Skin of body (tissue), 2 donors: Measurements from ENCODE around the gene OBSCN. TPM values are rescaled to one million over a fixed set of nuclear protein-coding genes. Genes with fewer than 3 reads are reported as not detected.

Experiments used
- DNase-seq: peaks from one replicate; lab custom pipeline; 2025; lab: John Stamatoyannopoulos, UW
- total RNA-seq: library from RNA; depleted of rRNA; stranded (reverse); fragments of >200 nt; gene quantifications from one replicate; pipeline ENCODE4 v1.2.3, GENCODE V29; 2014

Gene OBSCN
- total RNA-seq, 1 donor from 2014 or later: 79.3 TPM

DNA sequence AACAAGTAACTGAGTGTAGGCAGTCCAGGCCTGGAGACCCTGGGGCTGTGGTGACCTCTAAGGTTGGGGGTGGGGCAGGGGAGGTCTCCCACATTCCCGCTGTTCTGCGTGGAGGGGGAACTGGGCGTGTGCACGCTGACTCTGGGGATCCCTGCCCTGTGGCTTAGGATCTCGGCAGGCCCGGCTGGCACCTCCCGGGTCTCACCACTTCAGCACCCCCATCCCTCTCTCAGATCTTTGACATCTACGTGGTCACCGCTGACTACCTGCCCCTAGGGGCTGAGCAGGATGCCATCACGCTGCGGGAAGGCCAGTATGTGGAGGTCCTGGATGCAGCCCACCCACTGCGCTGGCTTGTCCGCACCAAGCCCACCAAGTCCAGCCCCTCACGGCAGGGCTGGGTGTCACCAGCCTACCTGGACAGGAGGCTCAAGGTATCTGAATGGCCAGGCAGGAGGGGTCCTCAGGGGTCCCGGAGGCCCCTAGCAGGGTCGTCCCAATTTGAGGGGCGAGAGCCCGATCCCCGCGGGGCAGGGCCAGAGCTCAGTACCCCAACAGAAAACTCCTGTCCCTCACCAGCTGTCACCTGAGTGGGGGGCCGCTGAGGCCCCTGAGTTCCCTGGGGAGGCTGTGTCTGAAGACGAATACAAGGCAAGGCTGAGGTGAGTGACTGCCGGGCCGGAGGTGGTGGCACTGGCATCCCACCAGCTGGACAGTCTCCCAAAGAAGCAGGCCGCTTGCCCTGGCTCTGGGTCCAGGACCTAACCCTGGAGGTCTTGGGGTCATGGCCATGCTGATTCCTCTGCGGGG is 130.1 kb downstream of the OBSCN start:
- DNase-seq: no peak

DNA sequence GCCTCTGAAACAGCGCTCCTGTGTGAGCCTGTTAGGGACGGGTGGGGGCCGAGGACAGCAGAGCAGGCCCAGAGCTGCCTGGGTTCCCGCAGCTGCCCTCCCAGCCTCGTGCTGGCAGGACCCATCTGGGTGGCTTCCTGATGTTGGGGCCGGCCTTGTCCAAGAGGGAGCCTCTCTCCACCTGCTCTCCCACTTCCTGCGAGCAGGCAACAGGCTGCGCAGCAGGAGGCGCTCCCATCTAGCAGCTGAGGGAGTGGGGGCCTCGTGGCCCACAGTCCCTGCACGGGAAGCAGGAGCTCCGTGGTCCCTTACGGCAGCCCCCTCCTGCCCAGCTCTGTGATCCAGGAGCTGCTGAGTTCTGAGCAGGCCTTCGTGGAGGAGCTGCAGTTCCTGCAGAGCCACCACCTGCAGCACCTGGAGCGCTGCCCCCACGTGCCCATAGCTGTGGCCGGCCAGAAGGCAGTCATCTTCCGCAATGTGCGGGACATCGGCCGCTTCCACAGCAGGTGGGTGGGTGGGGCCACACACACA is 130.7 kb downstream of the OBSCN start:
- no peak for DNase-seq

DNA sequence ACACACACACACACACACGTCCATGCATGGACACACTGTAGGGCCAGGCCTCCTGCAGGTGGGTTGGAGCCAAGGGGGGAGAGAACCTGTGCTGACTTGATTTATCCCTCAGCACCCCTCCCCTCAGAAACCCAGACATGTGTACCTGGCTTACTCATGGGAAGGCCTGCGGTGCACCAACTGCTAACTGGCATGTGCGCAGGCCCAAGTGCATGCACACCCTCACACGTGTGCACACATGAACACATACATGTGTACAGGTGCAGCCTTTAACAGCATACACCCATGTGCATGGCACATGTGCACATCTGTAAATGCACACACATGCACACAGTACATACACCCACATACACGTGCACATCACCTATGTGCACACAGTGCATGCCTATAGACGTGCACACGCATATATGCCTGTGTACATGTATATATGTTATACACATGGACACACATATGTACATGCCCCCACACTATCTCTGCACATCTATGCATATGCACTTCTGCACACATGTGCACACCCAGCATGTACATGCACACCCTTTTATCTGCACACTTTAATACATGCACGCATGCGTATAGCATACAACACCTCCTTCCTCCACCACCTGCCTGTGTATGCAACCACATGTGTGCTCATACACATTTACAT is 131.3 kb downstream of the OBSCN start:
- no peak for DNase-seq

DNA sequence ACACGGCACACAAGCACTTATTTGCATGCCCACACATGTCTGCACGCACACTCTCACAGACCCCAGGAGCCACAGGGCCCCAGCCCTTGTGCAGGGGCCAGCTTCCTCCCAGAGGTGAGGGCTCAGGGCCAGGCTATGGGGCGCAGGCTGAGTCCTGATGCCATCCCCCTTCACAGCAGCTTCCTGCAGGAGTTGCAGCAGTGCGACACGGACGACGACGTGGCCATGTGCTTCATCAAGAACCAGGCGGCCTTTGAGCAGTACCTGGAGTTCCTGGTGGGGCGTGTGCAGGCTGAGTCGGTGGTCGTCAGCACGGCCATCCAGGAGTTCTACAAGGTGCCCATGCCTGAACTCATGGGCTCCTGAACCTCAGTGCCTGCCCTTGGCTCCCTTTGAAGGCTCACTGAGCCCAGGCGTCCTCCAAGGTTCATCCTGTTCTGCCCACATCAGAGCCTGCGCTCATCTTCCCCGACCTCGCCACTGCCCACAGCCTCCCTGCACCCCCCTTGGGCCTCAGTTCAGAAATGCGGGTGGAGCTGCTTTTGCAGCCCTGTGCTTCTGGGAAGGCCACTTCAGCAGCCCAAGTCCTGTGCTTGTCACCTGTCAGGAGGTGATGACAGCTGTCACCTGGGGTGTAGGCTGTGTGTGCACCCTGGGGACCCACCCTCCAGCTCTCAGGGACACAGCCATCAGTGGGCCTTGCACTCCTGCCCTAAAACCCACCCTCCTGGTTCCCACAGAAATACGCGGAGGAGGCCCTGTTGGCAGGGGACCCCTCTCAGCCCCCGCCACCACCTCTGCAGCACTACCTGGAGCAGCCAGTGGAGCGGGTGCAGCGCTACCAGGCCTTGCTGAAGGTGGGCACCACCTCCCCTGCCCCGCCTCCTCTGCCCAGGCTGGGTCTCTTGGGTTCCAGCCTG is 132.2 kb downstream of the OBSCN start:
- no peak for DNase-seq

DNA sequence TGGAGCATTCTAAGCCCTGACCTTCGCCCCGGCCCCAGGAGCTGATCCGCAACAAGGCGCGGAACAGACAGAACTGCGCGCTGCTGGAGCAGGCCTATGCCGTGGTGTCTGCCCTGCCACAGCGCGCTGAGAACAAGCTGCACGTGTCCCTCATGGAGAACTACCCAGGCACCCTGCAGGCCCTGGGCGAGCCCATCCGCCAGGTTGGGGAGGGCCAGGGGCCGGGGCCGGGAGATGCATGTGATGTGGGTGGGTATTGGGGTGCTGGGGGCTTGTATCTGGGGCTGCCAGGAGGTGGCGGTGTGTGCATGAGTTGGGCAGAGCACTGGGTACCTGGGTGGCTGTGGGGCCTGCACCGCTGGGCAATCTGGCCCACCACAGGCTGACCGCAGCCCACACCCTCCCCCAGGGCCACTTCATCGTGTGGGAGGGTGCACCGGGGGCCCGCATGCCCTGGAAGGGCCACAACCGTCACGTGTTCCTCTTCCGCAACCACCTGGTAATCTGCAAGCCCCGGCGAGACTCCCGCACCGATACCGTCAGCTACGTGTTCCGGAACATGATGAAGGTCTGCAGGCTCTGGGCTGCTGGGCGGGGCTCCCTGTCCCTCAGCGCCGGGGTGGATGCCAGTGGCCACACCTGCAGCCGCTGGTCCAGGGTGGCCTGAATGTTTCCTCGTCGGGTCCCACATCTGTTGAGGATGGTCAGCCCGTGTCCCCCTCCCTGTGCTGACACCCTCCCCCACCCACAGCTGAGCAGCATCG is 133.0 kb downstream of the OBSCN start:
- no peak for DNase-seq

DNA sequence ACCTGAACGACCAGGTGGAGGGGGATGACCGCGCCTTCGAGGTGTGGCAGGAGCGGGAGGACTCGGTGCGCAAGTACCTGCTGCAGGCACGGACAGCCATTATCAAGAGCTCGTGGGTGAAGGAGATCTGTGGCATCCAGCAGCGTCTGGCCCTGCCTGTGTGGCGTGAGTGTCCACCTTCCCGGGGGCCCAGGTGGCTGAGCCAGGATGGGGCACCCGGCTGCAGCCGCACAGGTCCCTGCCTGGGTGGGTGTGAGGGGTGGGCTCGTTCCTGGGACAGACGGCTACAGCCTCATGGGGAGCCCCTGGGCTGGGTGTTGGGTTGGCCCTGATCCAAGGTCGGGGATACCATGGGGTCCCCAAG is 133.6 kb downstream of the OBSCN start:
- no peak for DNase-seq

DNA sequence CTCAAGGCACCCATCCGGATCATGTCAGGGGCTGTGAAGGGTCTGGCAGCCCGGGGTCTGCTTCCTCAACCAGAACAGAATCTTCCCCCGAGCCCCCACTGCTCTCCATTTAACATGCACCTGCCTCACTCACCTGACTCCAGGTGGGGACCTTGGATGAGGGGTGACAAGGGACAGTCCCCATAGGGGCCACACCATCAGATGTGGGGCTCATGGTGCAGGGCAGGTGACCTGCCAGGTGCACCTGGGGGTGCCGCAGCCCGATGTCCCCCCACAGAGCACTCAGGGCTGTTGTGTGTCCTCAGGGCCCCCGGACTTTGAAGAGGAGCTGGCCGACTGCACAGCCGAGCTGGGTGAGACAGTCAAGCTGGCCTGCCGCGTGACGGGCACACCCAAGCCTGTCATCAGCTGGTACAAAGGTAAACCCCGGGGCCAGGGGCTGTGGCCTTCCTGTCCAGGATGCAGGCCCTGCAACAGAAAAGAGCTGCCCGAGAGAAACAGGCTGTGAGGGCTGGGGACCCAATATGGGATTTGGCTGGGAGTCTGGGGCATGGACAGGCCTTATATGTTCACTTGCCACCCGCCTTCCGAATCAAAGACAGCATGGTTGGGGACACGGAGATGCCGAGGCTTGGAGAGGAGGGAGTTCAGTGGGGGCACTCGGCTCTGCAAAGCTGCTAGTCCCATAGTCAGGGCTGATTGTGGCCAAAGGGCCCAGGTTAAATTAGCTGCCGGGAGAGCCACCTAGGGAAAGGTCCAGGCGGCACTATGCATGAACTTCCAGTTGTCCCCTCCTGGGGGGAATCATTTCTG is 134.2 kb downstream of the OBSCN start:
- no peak for DNase-seq

DNA sequence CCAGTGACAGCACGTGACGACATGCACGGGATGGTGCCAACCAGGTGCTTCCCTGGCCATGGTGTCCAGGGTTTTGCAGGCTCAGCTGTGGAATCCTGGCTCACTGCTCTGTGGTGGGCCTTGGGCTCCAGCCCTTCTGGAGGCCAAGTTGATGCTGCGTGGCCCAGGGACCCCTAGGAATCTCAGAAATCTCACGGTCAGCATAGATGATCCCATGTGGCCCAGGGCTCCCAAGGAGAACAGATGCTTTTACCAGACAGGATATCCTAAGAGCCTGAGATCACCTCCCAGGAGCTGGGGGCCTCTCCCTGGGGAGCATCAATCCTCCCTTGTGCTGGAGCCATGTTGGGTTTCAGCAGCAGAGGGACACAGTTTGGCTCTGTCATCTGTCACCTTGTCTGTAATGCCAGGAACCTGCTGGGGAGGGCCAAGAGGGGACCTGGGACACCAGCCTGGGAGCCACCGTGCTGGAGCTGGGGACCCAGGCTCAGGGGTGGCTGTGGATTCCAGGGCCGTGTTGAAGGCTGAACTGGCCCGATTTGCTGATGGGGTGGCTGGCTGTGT is 134.9 kb downstream of the OBSCN start:
- no peak for DNase-seq

DNA sequence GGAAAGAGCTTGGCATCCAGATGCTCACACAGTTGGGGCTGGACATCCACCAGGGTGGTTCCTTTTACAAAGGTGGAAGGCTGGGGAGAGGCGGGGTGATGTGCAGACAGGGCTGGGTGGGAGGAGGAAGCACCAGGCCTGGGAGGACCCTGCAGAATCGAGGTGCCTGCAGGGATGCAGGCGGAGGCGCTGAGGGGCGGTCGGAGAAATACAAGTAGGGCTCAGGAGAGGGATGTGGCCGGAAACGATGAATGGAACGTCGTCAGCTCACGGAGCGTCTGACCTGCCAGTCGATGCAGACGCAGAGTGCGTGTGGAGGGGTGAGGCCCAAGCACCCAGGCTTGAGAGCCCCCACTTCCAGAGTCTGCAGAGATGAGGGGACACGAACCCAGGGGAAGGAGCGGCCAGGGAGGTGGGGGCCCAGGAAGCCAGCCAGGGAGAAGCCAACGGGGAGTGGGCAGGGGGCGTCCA is 135.4 kb downstream of the OBSCN start:
- DNase-seq: no peak

DNA sequence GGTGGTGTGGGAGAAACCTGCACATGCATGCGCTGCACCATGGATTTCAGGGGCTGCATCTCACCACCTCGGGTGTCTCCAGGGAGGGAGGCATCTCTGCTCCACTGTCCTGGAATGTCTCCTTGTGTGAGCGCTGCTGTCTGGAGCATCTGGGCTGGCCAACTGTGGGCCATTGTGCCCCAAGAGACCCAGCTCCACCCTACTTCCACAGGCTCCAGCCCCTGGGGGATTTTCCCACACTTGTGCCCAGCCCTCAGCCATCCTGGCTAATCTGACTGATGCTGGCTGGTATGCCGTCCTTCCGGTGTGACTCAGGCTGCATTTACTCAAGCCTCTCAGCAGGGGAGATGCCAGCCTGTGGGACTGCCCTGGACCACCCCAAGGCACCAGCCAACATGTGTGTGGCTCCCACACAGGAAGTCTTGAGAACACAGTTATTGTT is 136.8 kb downstream of the OBSCN start:
- no peak for DNase-seq

DNA sequence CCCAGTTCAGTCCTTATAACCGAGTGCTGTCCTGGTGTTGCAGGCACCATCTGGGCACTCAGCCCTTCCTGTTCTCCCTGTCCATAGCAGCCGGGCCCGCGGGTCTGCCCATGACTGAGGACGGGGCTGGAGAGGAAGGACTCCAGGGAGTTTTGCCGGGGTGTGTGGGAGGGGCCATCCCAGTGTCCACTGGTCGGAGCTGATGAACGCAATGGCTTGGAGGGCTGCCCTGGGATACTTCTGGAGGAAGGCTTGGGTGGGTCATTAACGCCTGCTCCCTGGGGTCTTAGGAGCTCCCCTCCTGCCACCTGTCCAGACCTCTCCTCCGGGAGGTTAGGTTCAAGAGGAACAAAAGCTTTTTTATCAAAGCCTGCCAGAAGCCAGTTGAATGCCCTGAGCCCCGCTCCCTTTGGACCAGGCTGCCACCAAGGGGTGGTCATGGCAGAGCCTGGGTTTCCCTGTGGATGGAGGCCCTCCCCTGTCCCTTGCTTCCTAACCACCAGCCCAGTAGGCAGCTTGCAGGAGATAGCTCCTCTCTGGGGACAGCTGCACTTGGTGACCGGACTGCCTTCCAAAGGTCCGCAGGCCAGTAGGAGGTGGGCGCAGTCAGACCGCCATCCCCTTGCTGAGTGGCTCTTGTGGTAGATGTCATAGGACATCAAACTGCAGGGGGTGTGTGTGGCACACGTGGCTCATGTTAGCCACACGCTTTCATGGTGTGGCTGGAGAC is 137.5 kb downstream of the OBSCN start:
- no peak for DNase-seq

DNA sequence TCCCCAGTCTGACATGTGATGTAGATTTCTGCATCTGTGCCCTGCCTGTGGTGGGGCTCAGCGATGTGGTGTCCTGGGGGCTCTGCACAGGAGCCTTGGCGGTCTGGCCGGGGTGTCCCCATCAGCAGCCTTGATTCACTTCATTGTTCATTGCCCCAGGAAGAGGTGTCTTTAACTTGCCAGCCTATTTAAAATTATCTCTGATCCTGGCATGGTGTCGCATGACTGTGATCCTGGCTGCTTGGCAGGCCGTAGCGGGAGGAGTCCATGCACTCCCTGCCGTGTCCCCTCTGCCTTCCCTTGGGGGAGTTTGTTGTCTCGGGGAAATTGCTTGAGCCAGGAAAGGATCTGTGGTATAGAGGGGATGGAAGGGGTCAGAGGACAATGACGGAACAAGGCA is 138.9 kb downstream of the OBSCN start:
- no peak for DNase-seq

DNA sequence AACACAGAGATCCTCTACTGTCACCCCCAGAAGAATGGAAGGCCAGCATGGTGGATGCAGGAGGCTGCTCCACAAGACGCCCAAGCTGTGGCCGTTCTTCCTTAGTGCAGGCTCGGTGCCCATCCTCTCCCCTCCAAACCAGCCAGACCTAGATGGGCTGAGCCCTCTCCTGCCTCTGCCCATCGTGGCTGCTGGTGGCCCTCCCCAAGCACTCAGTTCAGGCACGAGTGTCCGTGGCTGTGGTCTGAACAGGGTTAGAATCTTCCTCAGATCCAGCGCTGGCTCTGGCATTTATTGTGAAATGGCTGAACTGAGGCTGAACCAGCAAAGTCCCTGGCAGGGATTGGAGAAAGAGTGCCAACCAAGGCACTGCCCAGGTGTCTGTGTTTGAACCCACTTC is 139.3 kb downstream of the OBSCN start:
- DNase-seq: no peak

DNA sequence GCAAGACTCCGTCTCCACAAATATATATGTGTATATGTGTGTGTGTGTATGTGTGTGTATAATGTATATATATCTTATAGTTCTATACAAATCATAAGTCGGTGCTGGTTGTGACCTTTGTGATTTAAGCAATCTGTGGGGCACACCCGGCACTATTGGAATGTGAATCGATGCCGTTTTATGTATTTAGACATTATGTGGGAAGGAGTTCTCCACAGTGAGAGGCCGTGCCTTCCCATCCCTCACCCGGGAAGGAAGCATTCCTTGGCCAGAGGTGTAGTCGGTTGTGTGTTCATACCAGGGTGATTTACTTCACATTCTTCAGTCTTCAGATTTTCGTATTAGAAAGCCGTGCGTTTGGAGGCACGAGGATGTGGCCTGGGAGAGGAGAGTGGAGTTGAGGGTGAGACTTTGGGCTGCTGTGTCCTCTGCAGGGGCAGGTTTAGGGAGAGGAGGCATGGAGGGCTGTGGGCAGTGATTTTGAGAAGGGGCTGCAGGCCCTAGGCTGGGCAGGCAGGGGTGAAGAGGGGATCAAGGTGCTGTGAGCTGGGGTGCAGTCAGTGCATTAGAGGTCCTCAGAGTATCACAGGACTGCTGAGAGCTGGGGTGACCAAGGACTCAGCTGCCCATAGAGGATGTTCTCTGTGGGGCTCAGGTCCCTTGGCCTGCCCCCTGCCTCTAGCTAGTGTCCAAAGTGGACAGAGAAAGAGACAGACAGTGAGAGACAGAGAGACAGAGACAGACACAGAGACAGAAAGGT is 141.0 kb downstream of the OBSCN start:
- no peak for DNase-seq

DNA sequence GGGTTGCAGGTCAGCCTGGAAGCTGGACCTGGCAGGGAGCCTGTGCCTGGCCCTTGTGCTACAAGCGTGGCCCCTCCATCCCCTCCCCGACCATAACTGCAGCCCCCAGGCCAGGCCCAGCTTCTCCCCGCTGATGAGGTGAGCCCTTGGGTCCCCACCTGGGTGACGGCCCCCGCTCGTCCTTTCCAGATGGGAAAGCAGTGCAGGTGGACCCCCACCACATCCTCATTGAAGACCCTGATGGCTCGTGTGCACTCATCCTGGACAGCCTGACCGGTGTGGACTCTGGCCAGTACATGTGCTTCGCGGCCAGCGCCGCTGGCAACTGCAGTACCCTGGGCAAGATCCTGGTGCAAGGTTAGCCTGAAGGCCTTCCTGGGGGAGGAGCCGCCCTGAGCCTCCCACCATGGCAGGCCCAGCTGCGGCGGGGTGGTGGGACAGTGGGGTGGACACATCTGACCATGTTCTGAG is 141.9 kb downstream of the OBSCN start:
- no peak for DNase-seq

DNA sequence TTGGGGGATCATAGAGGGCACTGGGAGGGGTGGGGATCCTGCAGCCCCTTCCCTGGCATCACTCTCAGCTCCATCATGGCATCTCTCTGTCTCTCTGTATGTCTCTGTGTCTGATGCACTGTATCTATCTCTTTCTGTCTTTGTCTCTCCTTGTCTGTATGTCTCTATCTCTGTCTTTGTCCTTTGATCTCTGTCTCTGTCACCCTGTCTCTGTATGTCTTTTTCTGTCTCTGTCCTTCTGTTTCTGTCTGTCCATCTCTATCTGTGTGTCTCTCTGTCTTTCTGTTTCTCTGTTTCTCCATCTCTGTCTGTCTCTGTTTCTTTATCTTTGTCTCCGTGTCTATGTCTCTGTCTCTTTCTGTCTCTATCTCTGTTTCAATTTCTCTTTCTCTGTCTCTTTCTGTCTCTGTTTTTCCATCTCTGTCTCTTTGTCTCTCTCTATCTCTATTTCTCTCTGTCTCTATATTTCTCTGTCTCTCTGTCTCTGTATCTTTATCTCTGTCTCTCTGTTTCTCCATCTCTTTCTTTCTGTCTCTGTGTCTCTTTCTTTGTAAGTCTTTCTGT is 142.4 kb downstream of the OBSCN start:
- no peak for DNase-seq

DNA sequence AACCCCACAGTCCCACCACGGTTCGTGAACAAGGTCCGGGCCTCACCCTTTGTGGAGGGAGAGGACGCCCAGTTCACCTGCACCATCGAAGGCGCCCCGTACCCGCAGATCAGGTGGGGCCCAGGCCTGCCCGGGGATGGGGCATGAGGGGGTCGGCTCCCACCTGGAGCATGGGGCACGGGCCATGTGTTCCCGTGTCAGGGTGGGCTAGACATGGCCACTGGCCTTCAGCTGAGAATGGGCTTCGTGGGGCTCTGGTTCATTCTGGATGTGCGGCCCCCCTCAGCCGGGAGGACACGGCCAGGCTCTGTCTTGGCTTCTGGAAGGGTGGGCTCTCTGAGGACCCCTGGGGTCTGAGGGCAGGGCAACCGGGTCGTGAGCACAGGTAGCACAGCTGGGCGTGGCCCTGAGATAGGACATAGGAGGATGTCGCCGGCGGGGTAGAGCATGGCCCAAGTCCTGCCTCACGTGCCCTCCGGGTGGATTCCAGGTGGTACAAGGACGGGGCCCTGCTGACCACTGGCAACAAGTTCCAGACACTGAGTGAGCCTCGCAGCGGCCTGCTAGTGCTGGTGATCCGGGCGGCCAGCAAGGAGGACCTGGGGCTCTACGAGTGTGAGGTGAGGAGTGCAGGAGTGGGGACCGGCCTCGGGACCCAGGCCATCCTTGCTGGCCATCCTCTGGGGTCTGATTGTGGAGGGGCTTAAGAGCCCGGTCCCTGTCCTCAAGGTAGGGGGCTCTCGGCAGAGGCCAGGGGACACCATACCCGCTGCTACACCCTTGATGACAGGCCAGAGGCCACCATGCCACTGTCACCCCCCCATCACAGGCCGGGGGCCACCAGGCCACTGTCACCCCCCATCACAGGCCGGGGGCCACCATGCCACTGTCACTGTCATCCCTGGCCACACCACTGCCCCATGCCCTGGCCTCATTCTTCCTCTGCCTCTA is 143.3 kb downstream of the OBSCN start:
- no peak for DNase-seq
